ENCODE data around the gene UQCRC1. TPM values are rescaled to one million over a fixed set of nuclear protein-coding genes. Genes with fewer than 3 reads are reported as not detected.

The UQCRC1 gene
- total RNA-seq, 3 donors from 2014 or later, result 163 to 230 (median 180) TPM

- no peak for TF ChIP-seq CTCF (IDR thresholded peaks at IDR 0.05)
- no peak for TF ChIP-seq POLR2A (IDR thresholded peaks at IDR 0.05)
- no peak for TF ChIP-seq POLR2AphosphoS5 (IDR thresholded peaks at IDR 0.05)
- H3K27ac ChIP-seq, result peak overlapping the region in 1 of 2 donors; percentile 48
- no peaks in the 10 kb centered on the region for H3K9me3 ChIP-seq
- H3K4me1 ChIP-seq, result peaks cover 3 to 4% of the 10 kb centered on the region in 2 donors
- no peaks in the 10 kb centered on the region for H3K36me3 ChIP-seq
- intact Hi-C loops (cut with DNase I; ENCODE audit: low total_unique reads), result no loop called here
- H3K4me3 ChIP-seq, result no peak overlapping the region
- H3K27me3 ChIP-seq, result no peaks in the 10 kb centered on the region
- DNase-seq (ENCODE audit: low spot score in 2 of 2), result no peak
Measured at GRCh38 chr3:48558493-48559134, 50.8 kb downstream of the UQCRC1 start.

GRCh38 chr3:48556796-48557626, 52.4 kb downstream of the UQCRC1 start, which contains the start of gene PFKFB4:
Gene PFKFB4, minus strand, starts transcription at chr3:48556803. Its CDS starts 26 bp downstream, at chr3:48556777.
- intact Hi-C loops (cut with DNase I; ENCODE audit: low total_unique reads), result no loop called here
- H3K27ac ChIP-seq, result peak within 1 kb of the TSS; percentile 52 to 66
- peaks cover 3 to 4% of the 10 kb centered on the region in 2 donors for H3K4me1 ChIP-seq
- no peaks in the 10 kb centered on the region for H3K9me3 ChIP-seq
- peak in 1 of 3 donors; percentile 27 for TF ChIP-seq CTCF (IDR thresholded peaks at IDR 0.05)
- no peak for TF ChIP-seq POLR2AphosphoS5 (IDR thresholded peaks at IDR 0.05)
- TF ChIP-seq POLR2A (IDR thresholded peaks at IDR 0.05), result no peak
- no peaks in the 10 kb centered on the region for H3K27me3 ChIP-seq
- peak; percentile 99 for DNase-seq (ENCODE audit: low spot score in 2 of 2)
- peak within 1 kb of the TSS; percentile 47 to 68 (median 61) for H3K4me3 ChIP-seq
- no peaks in the 10 kb centered on the region for H3K36me3 ChIP-seq

GRCh38 chr3:48555949-48556795, 53.3 kb downstream of the UQCRC1 start:
- H3K27me3 ChIP-seq, result no peaks in the 10 kb centered on the region
- no peak for DNase-seq (ENCODE audit: low spot score in 2 of 2)
- intact Hi-C loops (cut with DNase I; ENCODE audit: low total_unique reads), result no loop called here
- H3K9me3 ChIP-seq, result no peaks in the 10 kb centered on the region
- peak overlapping the region; percentile 52 to 66 for H3K27ac ChIP-seq
- peak overlapping the region; percentile 47 to 68 (median 61) for H3K4me3 ChIP-seq
- no peaks in the 10 kb centered on the region for H3K36me3 ChIP-seq
- TF ChIP-seq POLR2A (IDR thresholded peaks at IDR 0.05) (no peak), POLR2AphosphoS5 (IDR thresholded peaks at IDR 0.05) (no peak), CTCF (IDR thresholded peaks at IDR 0.05) (no peak)
- H3K4me1 ChIP-seq, result peaks cover 3 to 4% of the 10 kb centered on the region in 2 donors

GRCh38 chr3:48555231-48555948, 54.1 kb downstream of the UQCRC1 start:
- H3K4me1 ChIP-seq, result peaks cover 1 to 4% of the 10 kb centered on the region in 2 donors
- no peak for DNase-seq (ENCODE audit: low spot score in 2 of 2)
- H3K36me3 ChIP-seq, result no peaks in the 10 kb centered on the region
- H3K4me3 ChIP-seq, result no peak overlapping the region
- H3K9me3 ChIP-seq, result no peaks in the 10 kb centered on the region
- intact Hi-C loops (cut with DNase I; ENCODE audit: low total_unique reads), result no loop called here
- H3K27ac ChIP-seq, result no peak overlapping the region
- no peaks in the 10 kb centered on the region for H3K27me3 ChIP-seq
- TF ChIP-seq CTCF (IDR thresholded peaks at IDR 0.05) (no peak), POLR2AphosphoS5 (IDR thresholded peaks at IDR 0.05) (no peak), POLR2A (IDR thresholded peaks at IDR 0.05) (no peak)

Measured in breast epithelium (tissue), 4 donors.